Body of pancreas (tissue), 4 donors: ENCODE measurements around the gene LRRFIP2.

ENCODE experiments used
- CTCF ChIP-seq, 7 experiments: fragments of 450-650 bp in 4 of 7; fragments of 200-600 bp in 3 of 7; sonication (generic) in 3 of 7; IDR thresholded peaks; one replicate each; pipeline ENCODE4 v1.5.1; 2016 to 2019; ENCODE audit warnings: antibody characterized with exemption in 7 of 7
- POLR2A ChIP-seq, 3 donors: fragments of 450-650 bp; IDR thresholded peaks; one replicate each; pipeline ENCODE4 v1.6.1; 2016; ENCODE audit warnings: antibody characterized with exemption in 3 of 3, mild to moderate bottlenecking in 2 of 3

GRCh38 chr3:37216597-37217097, 42.3 kb upstream of the LRRFIP2 start:
- TF ChIP-seq CTCF (IDR thresholded peaks at IDR 0.05), result no peak
- TF ChIP-seq POLR2A (IDR thresholded peaks at IDR 0.05), result no peak
